ENCODE measurements around the gene GMCL1.
"Not testable (repeated sequence)": the region's sequence is repeated elsewhere in the genome, so short reads cannot be mapped to it uniquely, and the experiment has no call there.

The GMCL1 gene

GRCh38 chr2:69807821-69808540 is 21.5 kb upstream of the GMCL1 start:
- FAIRE-seq, result no peak

DNA sequence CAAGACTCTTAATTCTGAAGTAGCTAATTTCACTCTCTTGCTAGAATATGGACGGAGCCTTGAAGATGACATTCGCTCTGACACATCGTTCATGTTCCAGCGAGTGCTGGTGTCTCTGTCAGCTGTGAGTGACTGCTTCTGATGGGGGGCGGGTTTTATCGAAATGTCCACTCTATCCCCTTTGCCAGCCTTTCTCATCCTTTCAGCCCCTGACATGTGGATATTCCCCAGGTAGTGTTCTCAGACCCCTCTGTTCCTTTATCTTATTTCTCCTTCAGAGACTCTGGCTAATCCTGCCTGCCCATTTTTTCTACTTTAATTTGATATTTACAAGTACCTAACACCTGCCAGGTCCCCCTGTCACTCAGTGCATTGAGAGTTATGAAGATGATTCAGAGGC is 18.9 kb upstream of the GMCL1 start:
- no peak for FAIRE-seq

DNA sequence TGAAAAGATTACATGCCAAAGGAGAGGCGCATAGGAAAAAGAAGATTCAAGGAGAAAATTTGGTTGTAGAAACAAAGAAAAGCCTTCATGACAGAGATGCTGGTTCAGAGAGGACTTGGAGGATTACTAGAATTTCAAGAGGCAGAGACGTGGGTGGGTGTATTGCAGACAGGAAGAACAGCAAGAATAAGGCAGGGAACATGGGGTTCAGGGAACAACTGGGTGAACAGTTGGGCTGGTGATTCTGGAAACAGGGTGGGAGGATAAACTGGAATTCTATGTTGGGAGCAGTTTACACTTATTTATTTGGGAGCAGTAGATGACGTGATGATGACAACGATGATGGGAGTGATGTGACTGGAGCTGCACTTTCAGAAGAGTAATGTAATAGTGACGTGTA is 18.4 kb upstream of the GMCL1 start:
- FAIRE-seq, result no peak

GRCh38 chr2:69811591-69811990 is 17.9 kb upstream of the GMCL1 start:
- FAIRE-seq, result no peak

GRCh38 chr2:69815717-69816116 is 13.7 kb upstream of the GMCL1 start:
- FAIRE-seq, result no peak

DNA sequence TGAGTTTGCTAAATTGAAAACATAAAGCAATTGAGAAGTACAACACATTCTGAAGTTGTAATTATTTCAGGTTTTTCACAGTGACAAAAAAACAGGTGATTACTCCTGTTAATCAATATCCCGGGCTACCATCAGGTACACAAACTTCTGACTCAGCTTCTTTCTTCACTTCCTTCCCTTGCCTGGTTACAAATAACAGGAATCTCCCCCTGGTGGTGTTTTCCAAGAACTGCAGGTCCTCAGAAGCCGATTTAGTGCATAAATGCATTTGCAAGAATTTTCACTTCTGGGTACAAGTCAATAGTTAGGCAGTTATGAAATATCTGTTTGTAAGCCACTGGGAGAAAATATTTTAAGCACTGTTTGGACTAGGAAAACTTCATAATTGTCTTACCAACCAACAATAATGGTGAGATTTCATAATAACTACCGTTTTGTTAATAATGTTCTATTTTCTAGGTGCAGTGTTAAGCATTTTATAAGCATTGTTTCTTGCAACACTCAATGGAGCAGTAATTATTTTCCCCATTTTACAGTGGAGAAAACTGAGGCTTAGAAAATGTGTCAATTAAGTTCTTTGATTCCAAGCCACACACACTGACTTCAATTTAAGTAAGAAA is 12.4 kb upstream of the GMCL1 start:
- peak; percentile 96 for FAIRE-seq

- FAIRE-seq, result no peak
These were observed 11.5 kb upstream of the GMCL1 start for GRCh38 chr2:69817729-69818501.

GRCh38 chr2:69827796-69828540 is 1.5 kb upstream of the GMCL1 start:
- no peak for FAIRE-seq

DNA sequence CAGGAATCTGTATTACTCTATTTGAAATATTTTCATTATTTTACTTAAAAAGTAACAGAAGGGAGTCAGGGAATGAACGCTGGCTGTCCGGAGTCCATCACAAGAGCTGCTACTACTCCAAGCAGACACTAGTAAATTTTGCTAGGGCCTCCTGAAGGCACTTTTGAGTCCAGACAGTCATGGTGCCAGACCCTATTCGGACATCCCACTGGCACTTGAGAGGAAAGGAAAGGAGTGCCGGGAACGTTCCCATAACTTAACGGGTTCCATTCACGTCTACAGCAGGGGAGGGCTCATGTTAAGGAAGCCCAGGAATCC is 563 bp upstream of the GMCL1 start:
- no peak for FAIRE-seq

GRCh38 chr2:69830045-69830905 is 815 bp downstream of the GMCL1 start:
- no peak for FAIRE-seq

- not testable (repeated sequence) for FAIRE-seq
These were observed 1.4 kb downstream of the GMCL1 start for GRCh38 chr2:69830906-69831241.

DNA sequence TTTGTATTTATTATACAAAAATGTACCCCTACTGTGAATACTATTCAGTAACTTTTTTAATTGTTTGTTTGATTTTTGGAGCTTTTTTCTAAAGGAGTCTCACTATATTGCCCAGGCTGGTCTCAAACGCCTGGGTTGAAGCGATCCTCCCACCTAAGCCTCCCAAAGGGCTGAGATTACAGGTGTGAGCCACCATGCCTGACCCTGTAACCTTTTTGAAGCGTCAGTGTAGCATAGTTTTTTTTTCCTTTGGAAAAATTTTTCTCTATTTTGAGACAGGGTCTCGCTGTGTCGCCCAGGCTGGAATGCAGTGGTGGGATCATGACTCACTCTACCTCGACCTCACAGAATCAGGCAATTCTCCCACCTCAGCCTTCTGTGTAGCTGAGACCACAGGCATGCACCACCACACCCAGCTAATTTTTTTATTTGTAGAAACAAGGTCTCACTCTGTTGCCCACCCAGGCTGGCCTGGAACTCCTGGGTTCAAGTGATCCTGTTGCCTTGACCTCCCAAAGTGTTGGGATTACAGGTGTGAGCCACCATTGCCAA is 2.0 kb downstream of the GMCL1 start:
- no peak for FAIRE-seq

- FAIRE-seq, result no peak
These were observed 4.3 kb downstream of the GMCL1 start for GRCh38 chr2:69833752-69834151.

- no peak for FAIRE-seq
These were observed 6.2 kb downstream of the GMCL1 start for GRCh38 chr2:69835666-69836065.

GRCh38 chr2:69836316-69836715 is 6.9 kb downstream of the GMCL1 start:
- no peak for FAIRE-seq

DNA sequence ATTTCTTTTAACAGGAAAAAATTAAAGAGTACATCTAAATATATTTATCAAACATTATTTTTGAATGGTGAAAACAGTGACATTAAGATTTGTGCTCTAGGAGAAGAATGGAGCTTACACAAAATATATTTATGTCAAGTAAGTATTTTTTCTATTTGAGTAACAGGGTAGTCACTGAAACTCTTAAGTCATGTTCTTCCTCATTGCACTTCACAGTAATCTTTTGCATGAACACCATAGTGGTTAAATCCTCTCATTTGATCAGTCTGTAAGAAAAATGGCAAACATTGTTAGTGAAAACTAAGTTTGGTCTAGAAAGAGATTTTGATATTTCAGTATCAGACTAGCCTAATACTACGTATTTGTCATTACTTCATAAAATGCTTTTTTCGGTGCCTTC is 8.1 kb downstream of the GMCL1 start:
- FAIRE-seq, result peak; percentile 86

GRCh38 chr2:69843993-69844392 is 14.5 kb downstream of the GMCL1 start:
- peak; percentile 72 for FAIRE-seq

GRCh38 chr2:69844560-69844959 is 15.1 kb downstream of the GMCL1 start:
- FAIRE-seq, result no peak

DNA sequence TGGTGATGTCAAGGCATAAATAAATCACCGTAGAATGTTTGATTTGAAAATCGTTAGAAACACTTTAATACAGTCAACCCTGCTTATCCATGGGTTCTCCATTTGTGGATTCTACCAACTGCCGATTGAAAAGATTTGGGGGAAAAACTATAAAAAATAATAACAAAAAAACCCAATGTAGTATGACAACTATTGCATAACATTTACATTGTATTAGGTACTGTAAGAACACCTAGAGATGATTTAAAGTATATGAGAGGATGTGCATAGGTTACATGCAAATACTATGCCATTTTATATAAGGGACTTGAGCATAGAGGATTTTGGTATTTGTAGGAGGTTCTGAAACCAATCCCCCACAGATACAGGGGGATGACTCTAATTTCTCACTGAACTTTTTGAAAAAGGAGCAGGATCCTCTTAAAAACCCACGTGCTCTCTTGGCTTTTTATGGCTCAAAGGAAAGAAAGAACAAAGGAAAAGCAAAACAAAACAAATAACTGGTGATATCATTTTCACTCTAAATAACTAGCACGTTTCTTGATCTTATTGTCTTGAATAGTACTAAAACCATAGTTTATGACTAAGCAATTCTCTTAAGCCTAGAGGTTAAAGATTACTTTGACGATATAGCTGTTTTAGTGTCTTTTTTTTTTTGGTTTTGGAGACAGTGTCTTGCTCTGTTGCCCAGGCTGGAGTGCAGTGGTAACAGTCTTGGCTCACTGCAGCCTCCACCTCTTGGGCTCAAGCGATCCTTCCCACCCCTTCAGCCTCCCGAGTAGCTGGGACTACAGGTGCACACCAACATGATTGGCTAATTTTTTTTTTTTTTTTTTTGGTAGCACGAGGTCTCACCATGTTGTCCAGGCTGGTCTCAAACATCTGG is 17.0 kb downstream of the GMCL1 start:
- FAIRE-seq, result no peak

DNA sequence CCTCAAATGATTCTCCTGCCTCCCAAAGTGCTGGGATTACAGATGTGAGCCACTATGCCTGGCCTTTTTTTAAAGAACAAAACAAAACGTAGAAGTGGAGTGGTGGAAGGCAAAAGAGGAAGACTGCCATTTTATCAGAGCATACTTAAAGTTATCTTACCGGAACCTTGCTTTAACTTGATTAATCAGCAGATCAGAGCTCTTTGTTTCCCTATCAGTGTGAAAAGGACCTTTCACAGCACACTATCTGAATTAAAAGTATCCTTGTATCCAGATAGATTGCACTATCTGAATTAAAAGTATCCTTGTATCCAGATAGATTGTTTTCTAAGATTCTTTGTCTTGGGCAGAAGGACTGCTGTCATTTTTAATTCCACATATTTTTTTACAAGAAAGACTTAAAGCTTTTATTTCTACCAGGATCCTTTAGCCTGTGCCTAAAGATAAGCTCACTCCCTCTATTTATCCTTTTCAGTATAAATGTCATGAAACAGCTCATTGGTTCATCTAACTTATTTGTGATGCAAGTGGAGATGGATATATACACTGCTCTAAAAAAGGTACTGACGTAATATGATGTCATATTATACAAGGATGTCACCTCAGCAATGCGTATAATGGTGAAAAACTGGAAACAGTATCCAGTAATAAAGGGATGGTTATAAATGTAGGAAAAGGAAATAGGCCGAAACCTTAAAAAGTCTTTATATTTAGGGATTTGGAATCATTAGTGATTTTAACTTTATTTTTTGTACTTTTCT is 17.8 kb downstream of the GMCL1 start:
- FAIRE-seq, result peak; percentile 65

Data from A204.1 (cell line).